Tibial artery (tissue), 4 donors: ENCODE measurements around the gene COL18A1.

Experiments
- DNase-seq, 2 donors: peaks; one replicate each; pipeline ENCODE4 v3.0.0-alpha.2; 2019
- H3K27ac ChIP-seq, 2 donors: fragments of 200-600 bp; sonication (generic) in 1 of 2; 1 replicate in 1 of 2; 2 replicates in 1 of 2; pipeline ENCODE4 v1.5.1; 2018 to 2019; ENCODE audit warnings: mild to moderate bottlenecking in 1 of 2
- H3K27me3 ChIP-seq, 2 donors: fragments of 200-600 bp; sonication (generic) in 1 of 2; one replicate each; pipeline versions ENCODE4 v1.5.1 to v1.6.0; 2016 to 2019
- H3K36me3 ChIP-seq, 3 donors: fragments of 200-600 bp; sonication (generic) in 2 of 3; one replicate each; pipeline ENCODE4 v1.5.1; 2016 to 2019; ENCODE audit warnings: mild to moderate bottlenecking in 2 of 3
- H3K4me1 ChIP-seq, 4 donors: fragments of 200-600 bp; sonication (generic) in 2 of 4; 1 replicate in 3 of 4; 2 replicates in 1 of 4; pipeline ENCODE4 v1.5.1; 2016 to 2019
- H3K4me3 ChIP-seq, 2 donors: fragments of 200-600 bp; sonication (generic) in 1 of 2; 1 replicate in 1 of 2; 2 replicates in 1 of 2; pipeline ENCODE4 v1.5.1; 2018 to 2019; ENCODE audit warnings: mild to moderate bottlenecking in 2 of 2
- H3K9me3 ChIP-seq, 3 donors: fragments of 200-600 bp; sonication (generic) in 1 of 3; one replicate each; pipeline ENCODE4 v1.5.1; 2016 to 2019
- CTCF ChIP-seq, 2 experiments: fragments of 200-600 bp in 1 of 2; fragments of 450-650 bp in 1 of 2; IDR thresholded peaks; one replicate each; pipeline ENCODE4 v1.5.1; 2017 to 2019; ENCODE audit warnings: antibody characterized with exemption in 2 of 2, mild to moderate bottlenecking in 1 of 2, moderate library complexity in 1 of 2
- intact Hi-C: fragments of 100-400 bp; cut with DNase I; formaldehyde crosslinking; loops from one replicate; pipeline ENCODE4 v1.15.0; 2023; ENCODE audit warnings: low total_unique reads

Gene COL18A1

GRCh38 chr21:45404730-45405270, at the start of gene COL18A1:
Gene COL18A1 (plus strand): TSS chr21:45405165. CDS start chr21:45405231, 66 bp downstream.
- Histone ChIP-seq H3K27me3 (no peaks in the 10 kb centered on the region), H3K4me3 (peak within 1 kb of the TSS; percentile 74 to 79), H3K36me3 (peaks cover 0 to 4% (median 0%) of the 10 kb centered on the region in 3 donors), H3K27ac (peak within 1 kb of the TSS; percentile 91 to 98), H3K4me1 (peaks cover 0 to 52% (median 43%) of the 10 kb centered on the region in 4 donors), H3K9me3 (no peaks in the 10 kb centered on the region)
- DNase-seq: peak in 1 of 2 donors; percentile 89
- intact Hi-C loops: loop anchor here (10.0 kb wide), 1 partner anchor 110 kb away; no protein-coding TSS in a partner anchor
- TF ChIP-seq CTCF (IDR thresholded peaks at IDR 0.05): no peak

DNA sequence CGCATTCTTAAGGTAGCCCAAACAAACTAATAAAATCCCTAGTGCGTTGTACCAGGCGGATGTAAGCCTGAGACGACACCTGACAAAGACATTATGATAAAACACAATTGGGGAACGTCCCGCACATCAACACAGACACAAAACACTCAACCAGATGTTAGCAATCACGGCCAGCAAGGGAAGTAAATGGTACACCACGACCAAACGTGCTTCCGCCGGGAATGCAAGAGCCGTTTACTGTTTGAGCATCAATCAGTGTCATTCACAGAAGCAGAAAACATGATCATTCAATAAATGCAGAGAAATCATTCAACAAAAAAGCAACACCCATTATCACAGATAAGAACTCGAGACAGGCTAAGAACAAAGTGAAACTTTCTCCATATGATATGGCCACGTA, 49.4 kb upstream of the COL18A1 start:
- no peak for DNase-seq
- intact Hi-C loops: no loop called here
- Histone ChIP-seq H3K9me3 (no peaks in the 10 kb centered on the region), H3K4me3 (no peak overlapping the region), H3K27ac (no peak overlapping the region), H3K4me1 (peaks cover 0 to 18% (median 12%) of the 10 kb centered on the region in 4 donors), H3K27me3 (no peaks in the 10 kb centered on the region), H3K36me3 (no peaks in the 10 kb centered on the region)
- no peak for TF ChIP-seq CTCF (IDR thresholded peaks at IDR 0.05)

DNA sequence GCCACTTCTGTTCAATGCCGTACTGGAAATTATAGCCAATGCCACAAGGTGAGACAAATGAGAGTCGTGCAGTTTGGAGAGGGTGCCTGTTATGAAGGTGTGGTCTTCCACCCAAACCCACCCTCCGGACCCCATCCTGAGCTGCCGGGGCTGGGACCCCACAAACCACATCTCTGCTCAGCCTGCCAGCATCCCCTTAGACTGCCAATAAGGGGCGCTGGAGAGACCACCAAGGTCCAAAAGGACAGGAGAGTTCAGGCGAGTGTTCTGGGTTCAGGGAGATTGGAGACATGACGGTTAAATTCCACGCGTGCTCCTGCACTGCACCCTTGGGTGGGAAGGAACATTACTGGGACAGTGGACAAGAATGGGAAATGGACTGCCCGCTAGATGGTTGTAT, 48.7 kb upstream of the COL18A1 start:
- intact Hi-C loops: no loop called here
- H3K4me1 ChIP-seq: peaks cover 0 to 12% (median 5%) of the 10 kb centered on the region in 4 donors

GRCh38 chr21:45356653-45357435, 48.1 kb upstream of the COL18A1 start:
- peaks cover 0 to 6% (median 4%) of the 10 kb centered on the region in 4 donors for H3K4me1 ChIP-seq
- no peaks in the 10 kb centered on the region for H3K9me3 ChIP-seq
- H3K4me3 ChIP-seq: no peak overlapping the region
- no peak for DNase-seq
- peak overlapping the region in 1 of 2 donors; percentile 31 for H3K27ac ChIP-seq
- no peak for TF ChIP-seq CTCF (IDR thresholded peaks at IDR 0.05)
- intact Hi-C loops: no loop called here
- H3K36me3 ChIP-seq: no peaks in the 10 kb centered on the region
- no peaks in the 10 kb centered on the region for H3K27me3 ChIP-seq

More for the DNA sequence above, 48.7 kb upstream of the COL18A1 start:
- Histone ChIP-seq H3K27ac (no peak overlapping the region), H3K4me3 (no peak overlapping the region), H3K36me3 (no peaks in the 10 kb centered on the region), H3K9me3 (no peaks in the 10 kb centered on the region), H3K27me3 (no peaks in the 10 kb centered on the region)
- no peak for DNase-seq
- no peak for TF ChIP-seq CTCF (IDR thresholded peaks at IDR 0.05)

GRCh38 chr21:45357436-45358260, 47.3 kb upstream of the COL18A1 start:
- Histone ChIP-seq H3K27ac (peak overlapping the region in 1 of 2 donors; percentile 31), H3K4me3 (no peak overlapping the region), H3K27me3 (no peaks in the 10 kb centered on the region), H3K4me1 (peaks cover 0 to 4% (median under 1%) of the 10 kb centered on the region in 4 donors), H3K36me3 (no peaks in the 10 kb centered on the region), H3K9me3 (no peaks in the 10 kb centered on the region)
- DNase-seq: no peak
- TF ChIP-seq CTCF (IDR thresholded peaks at IDR 0.05): no peak
- intact Hi-C loops: no loop called here
